SU-DHL-6 (cell line): ENCODE measurements around the gene GNG7.

ENCODE experiments used
- CTCF ChIP-seq: fragments of 200-600 bp; sonication (generic); IDR thresholded peaks from one replicate; pipeline ENCODE4 v1.5.1; 2017; ENCODE audit warnings: antibody characterized with exemption, mild to moderate bottlenecking, low read length, moderate library complexity; ENCODE audit not compliant: insufficient read depth, poor library complexity, severe bottlenecking
- EZH2phosphoT487 ChIP-seq: fragments of 200-600 bp; sonication (generic), shearing (Covaris generic); conservative IDR thresholded peaks from 2 replicates; pipeline ENCODE4 v1.6.1; 2018; ENCODE audit warnings: mild to moderate bottlenecking, antibody characterized with exemption, low read length, moderate library complexity, mixed read lengths

DNA sequence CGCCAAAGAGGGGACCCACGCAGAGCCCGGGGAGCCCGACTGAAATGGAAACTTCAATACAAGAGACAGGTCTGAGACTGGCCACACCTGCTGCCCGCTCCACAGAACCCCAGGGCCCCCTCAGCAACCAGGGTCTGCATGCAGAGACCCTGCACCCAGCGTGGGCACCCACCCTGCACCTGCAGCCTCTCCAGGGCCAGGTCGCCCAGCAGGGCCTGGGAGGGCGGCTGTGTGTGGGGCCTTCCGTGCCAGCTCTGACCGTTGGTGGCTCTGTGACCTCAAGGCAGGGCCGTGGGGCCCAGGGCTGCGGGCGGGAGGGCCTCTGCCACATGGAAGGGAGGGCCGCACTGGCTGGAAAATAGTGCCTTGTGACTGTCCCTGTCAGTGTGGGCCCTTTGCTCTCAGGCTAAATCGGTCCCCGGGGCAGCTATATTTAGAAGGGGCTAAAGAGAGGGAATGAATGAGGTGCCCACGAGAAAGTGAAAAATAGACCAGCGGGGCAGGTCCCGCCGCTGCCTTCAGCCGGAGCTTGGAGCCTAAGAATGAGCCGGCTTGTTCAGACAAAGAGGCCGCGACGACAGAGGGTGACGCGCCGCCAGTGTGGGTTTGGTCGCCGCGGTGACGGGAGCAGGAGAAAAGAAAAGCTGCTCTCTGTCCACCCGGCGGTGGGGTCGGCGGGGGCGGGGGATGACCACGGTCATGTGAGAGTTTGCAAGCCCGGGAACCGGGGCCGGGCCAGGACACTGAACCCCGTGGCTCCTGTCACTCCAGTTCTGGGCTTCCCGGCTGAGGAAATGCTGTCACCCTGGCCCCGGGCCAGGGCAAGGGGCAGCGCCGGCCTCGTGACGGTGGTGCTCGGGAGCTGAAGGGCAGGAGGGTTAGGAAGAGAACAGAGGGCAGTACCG lies 156.1 kb downstream of the GNG7 start:
- no peak for TF ChIP-seq CTCF
- TF ChIP-seq EZH2phosphoT487: no peak
